ENCODE data around the gene USP37. TPM values are rescaled to one million over a fixed set of nuclear protein-coding genes. Genes with fewer than 3 reads are reported as not detected.
A peak's percentile ranks its signal among the peaks of the same experiment; 100 is the strongest.
"Not testable (repeated sequence)": the region's sequence is repeated elsewhere in the genome, so short reads cannot be mapped to it uniquely, and the experiment has no call there.

USP37 gene
- total and polyA plus RNA-seq, 2 of the 13 experiments (the other 11 are each of a cell fraction or from before 2014, with no cell fraction given): 6.5 to 30.6 TPM

- H3K4me3 ChIP-seq (replicated peaks in 1 of 3; ENCODE audit: insufficient read depth in 1 of 3, low read depth in 2 of 3, low read length in 3 of 3); POLR2A ChIA-PET; DNase-seq (ENCODE audit: low spot score); H3K9ac ChIP-seq (ENCODE audit: insufficient read depth, low read depth, low read length); CTCF ChIA-PET (ENCODE audit: low intra/inter-chr PET ratio, low total read pairs); H3K4me2 ChIP-seq (ENCODE audit: low read depth, low read length); intact Hi-C loops (cut with micrococcal nuclease; ENCODE audit: unreplicated experiment); H3K79me2 ChIP-seq (ENCODE audit: insufficient read depth, low read length); H3K27ac ChIP-seq (ENCODE audit: extremely low read length, insufficient read depth, low read length); in situ Hi-C loops (cut with HindIII; ENCODE audit: extremely low pct_ligation_motif_present, low pct_unique_long_range_greater_than_20kb); ATAC-seq; H2AFZ ChIP-seq (ENCODE audit: low read length); H4K20me1 ChIP-seq (ENCODE audit: insufficient read depth, low read length); H3K4me1 ChIP-seq (ENCODE audit: insufficient read depth, low read length); FAIRE-seq; H3K27me3 ChIP-seq (ENCODE audit: control insufficient read depth in 1 of 2, insufficient read depth in 2 of 2, low read length in 2 of 2); BruUV-seq (replicated peaks): not testable (repeated sequence)
- 97% methylated on average over 2 of the region's 2 CpGs for WGBS (ENCODE audit: low lambda C conversion rate)
- Histone ChIP-seq H3K9me3 (ENCODE audit: low read length) (peaks cover 17% of the 10 kb centered on the region), H3K36me3 (replicated peaks in 1 of 2; ENCODE audit: control insufficient read depth in 1 of 2, insufficient read depth in 2 of 2, low read length in 2 of 2) (peaks cover 28 to 85% of the 10 kb centered on the region in 2 experiments)
Observed at GRCh38 chr2:218528409-218528808, 39.7 kb downstream of the USP37 start.

GRCh38 chr2:218523651-218524050, 44.5 kb downstream of the USP37 start:
- H3K36me3 ChIP-seq (replicated peaks in 1 of 2; ENCODE audit: control insufficient read depth in 1 of 2, insufficient read depth in 2 of 2, low read length in 2 of 2): peaks cover 14 to 69% of the 10 kb centered on the region in 2 experiments
- H3K27me3 ChIP-seq (ENCODE audit: control insufficient read depth in 1 of 2, insufficient read depth in 2 of 2, low read length in 2 of 2): no peaks in the 10 kb centered on the region
- H3K9me3 ChIP-seq (ENCODE audit: low read length): peaks cover 19% of the 10 kb centered on the region
- ATAC-seq: no peak
- CTCF ChIA-PET (ENCODE audit: low intra/inter-chr PET ratio, low total read pairs): no interaction called here
- H3K4me2 ChIP-seq (ENCODE audit: low read depth, low read length): no peak overlapping the region
- no peaks in the 10 kb centered on the region for H4K20me1 ChIP-seq (ENCODE audit: insufficient read depth, low read length)
- H3K4me3 ChIP-seq (replicated peaks in 1 of 3; ENCODE audit: insufficient read depth in 1 of 3, low read depth in 2 of 3, low read length in 3 of 3): no peak overlapping the region
- H3K27ac ChIP-seq (ENCODE audit: extremely low read length, insufficient read depth, low read length): no peak overlapping the region
- no TSS peak for BruUV-seq (replicated peaks)
- no peak for DNase-seq (ENCODE audit: low spot score)
- TF ChIP-seq SIN3B (IDR thresholded peaks at IDR 0.05; ENCODE audit: low read length) (no peak), ZNF280D (CRISPR knock-in tag; IDR thresholded peaks at IDR 0.05) (peak; percentile 89), TFDP1 (CRISPR knock-in tag; IDR thresholded peaks at IDR 0.05; ENCODE audit: borderline replicate concordance) (no peak), ZNF362 (CRISPR knock-in tag; IDR thresholded peaks at IDR 0.05; ENCODE audit: borderline replicate concordance) (no peak), ZNF75D (CRISPR knock-in tag; IDR thresholded peaks at IDR 0.05; ENCODE audit: borderline replicate concordance) (no peak), ZNF83 (CRISPR knock-in tag; IDR thresholded peaks at IDR 0.05; ENCODE audit: borderline replicate concordance) (no peak)
- 97% methylated on average over 1 of the region's 1 CpG for whole genome bisulfite sequencing (ENCODE audit: low lambda C conversion rate)
- no peaks in the 10 kb centered on the region for H3K4me1 ChIP-seq (ENCODE audit: insufficient read depth, low read length)
- H3K9ac ChIP-seq (ENCODE audit: insufficient read depth, low read depth, low read length): no peak overlapping the region
- no peaks in the 10 kb centered on the region for H3K79me2 ChIP-seq (ENCODE audit: insufficient read depth, low read length)
- POLR2A ChIA-PET: no interaction called here
- no peak for FAIRE-seq
- no peak overlapping the region for H2AFZ ChIP-seq (ENCODE audit: low read length)
- intact Hi-C loops (cut with micrococcal nuclease; ENCODE audit: unreplicated experiment): no loop called here
- in situ Hi-C loops (cut with HindIII; ENCODE audit: extremely low pct_ligation_motif_present, low pct_unique_long_range_greater_than_20kb): no loop called here

Measured in HepG2 (cell line).